Ascending aorta (tissue), 2 donors: ENCODE results near the gene C1orf53. TPM values are rescaled to one million over a fixed set of nuclear protein-coding genes. Genes with fewer than 3 reads are reported as not detected.

ENCODE experiments used
- DNase-seq, 2 donors: peaks; one replicate each; pipeline ENCODE4 v3.0.0-alpha.2; 2019; ENCODE audit warnings: low spot score in 2 of 2
- H3K27ac ChIP-seq, 2 donors: fragments of 200-600 bp; sonication (generic); one replicate each; pipeline ENCODE4 v1.5.1; 2016 to 2017; ENCODE audit warnings: mild to moderate bottlenecking in 1 of 2
- H3K27me3 ChIP-seq: fragments of 200-600 bp; sonication (generic); one replicate; pipeline ENCODE4 v1.5.1; 2017
- H3K36me3 ChIP-seq, 2 donors: fragments of 200-600 bp; sonication (generic); one replicate each; pipeline ENCODE4 v1.5.1; 2016
- H3K4me1 ChIP-seq, 2 donors: fragments of 200-600 bp; sonication (generic); one replicate each; pipeline ENCODE4 v1.5.1; 2016 to 2017; ENCODE audit warnings: mild to moderate bottlenecking in 1 of 2
- H3K4me3 ChIP-seq, 2 donors: fragments of 200-600 bp; sonication (generic); one replicate each; pipeline ENCODE4 v1.5.1; 2016 to 2017; ENCODE audit warnings: mild to moderate bottlenecking in 1 of 2
- H3K9me3 ChIP-seq, 2 donors: fragments of 200-600 bp; sonication (generic); one replicate each; pipeline ENCODE4 v1.5.1; 2016
- intact Hi-C: fragments of 100-400 bp; cut with DNase I; formaldehyde crosslinking; loops from one replicate; pipeline ENCODE4 v1.15.1; 2023
- total RNA-seq: library from RNA; depleted of rRNA; stranded (reverse); fragments of >200 nt; gene quantifications from one replicate; pipeline ENCODE4 v1.1.0, GENCODE V29; 2016
- TF ChIP-seq, protein P1 (sequence below), 3 experiments: fragments of 200-600 bp in 2 of 3; fragments of 450-650 bp in 1 of 3; sonication (generic) in 2 of 3; IDR thresholded peaks; one replicate each; pipeline ENCODE4 v1.5.1; 2016 to 2019; ENCODE audit warnings: antibody characterized with exemption in 3 of 3, mild to moderate bottlenecking in 1 of 3, moderate library complexity in 1 of 3

Gene C1orf53
- total RNA-seq, 1 donor from 2014 or later: not detected

DNA sequence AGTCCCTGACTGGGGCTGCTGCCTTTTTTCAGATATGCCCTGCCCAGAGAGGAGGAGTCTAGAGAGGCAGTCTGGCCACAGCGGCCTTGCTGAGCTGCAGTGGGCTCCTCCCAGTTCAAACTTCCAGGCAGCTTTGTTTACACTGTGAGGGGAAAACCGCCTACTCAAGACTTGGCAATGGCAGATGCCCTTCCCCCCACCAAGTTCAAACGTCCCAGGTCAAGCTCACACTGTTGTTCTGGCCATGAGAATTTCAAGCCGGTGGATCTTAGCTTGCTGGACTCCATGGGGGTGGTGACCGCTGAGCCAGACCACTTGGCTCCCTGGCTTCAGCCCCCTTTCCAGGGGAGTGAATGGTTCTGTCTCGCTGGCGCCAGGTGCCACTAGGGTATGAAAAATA, 18.3 kb upstream of the C1orf53 start:
- H3K27ac ChIP-seq: no peak overlapping the region
- TF ChIP-seq, protein P1, sequence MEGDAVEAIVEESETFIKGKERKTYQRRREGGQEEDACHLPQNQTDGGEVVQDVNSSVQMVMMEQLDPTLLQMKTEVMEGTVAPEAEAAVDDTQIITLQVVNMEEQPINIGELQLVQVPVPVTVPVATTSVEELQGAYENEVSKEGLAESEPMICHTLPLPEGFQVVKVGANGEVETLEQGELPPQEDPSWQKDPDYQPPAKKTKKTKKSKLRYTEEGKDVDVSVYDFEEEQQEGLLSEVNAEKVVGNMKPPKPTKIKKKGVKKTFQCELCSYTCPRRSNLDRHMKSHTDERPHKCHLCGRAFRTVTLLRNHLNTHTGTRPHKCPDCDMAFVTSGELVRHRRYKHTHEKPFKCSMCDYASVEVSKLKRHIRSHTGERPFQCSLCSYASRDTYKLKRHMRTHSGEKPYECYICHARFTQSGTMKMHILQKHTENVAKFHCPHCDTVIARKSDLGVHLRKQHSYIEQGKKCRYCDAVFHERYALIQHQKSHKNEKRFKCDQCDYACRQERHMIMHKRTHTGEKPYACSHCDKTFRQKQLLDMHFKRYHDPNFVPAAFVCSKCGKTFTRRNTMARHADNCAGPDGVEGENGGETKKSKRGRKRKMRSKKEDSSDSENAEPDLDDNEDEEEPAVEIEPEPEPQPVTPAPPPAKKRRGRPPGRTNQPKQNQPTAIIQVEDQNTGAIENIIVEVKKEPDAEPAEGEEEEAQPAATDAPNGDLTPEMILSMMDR (IDR thresholded peaks at IDR 0.05): no peak
- no peaks in the 10 kb centered on the region for H3K9me3 ChIP-seq
- H3K4me3 ChIP-seq: no peak overlapping the region
- no peak for DNase-seq
- intact Hi-C loops: no loop called here
- no peaks in the 10 kb centered on the region for H3K4me1 ChIP-seq
- H3K27me3 ChIP-seq: no peaks in the 10 kb centered on the region
- no peaks in the 10 kb centered on the region for H3K36me3 ChIP-seq

DNA sequence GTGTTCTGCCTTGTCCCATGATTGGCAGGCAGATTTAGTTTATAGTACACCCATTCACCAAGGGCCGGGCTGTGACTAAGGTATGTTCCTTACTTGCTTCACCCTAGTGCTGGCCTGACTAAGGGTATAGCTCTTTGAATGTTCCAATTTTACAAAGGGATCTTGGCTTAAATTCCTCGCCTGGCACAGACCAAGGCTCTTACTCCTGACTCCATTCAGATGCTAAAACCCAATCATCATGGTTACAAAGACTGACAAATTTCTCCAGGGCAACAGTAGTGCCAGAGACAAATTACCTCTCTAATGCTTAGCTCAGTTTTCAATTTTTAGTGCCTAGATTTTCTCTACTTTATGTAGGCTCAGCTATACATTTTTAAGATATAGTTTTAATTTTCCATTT, 11.5 kb upstream of the C1orf53 start:
- Histone ChIP-seq H3K27ac (no peak overlapping the region), H3K9me3 (no peaks in the 10 kb centered on the region), H3K4me3 (no peak overlapping the region), H3K27me3 (no peaks in the 10 kb centered on the region), H3K36me3 (no peaks in the 10 kb centered on the region), H3K4me1 (no peaks in the 10 kb centered on the region)
- no peak for DNase-seq
- intact Hi-C loops: no loop called here
- TF ChIP-seq, protein P1 (IDR thresholded peaks at IDR 0.05): no peak

- H3K4me3 ChIP-seq: no peak overlapping the region
- TF ChIP-seq, protein P1 (IDR thresholded peaks at IDR 0.05): no peak
- no peaks in the 10 kb centered on the region for H3K4me1 ChIP-seq
- DNase-seq: no peak
- intact Hi-C loops: no loop called here
- no peaks in the 10 kb centered on the region for H3K27me3 ChIP-seq
- H3K36me3 ChIP-seq: no peaks in the 10 kb centered on the region
- H3K27ac ChIP-seq: no peak overlapping the region
- H3K9me3 ChIP-seq: no peaks in the 10 kb centered on the region
These were observed 9.7 kb upstream of the C1orf53 start for GRCh38 chr1:197892684-197893083.

DNA sequence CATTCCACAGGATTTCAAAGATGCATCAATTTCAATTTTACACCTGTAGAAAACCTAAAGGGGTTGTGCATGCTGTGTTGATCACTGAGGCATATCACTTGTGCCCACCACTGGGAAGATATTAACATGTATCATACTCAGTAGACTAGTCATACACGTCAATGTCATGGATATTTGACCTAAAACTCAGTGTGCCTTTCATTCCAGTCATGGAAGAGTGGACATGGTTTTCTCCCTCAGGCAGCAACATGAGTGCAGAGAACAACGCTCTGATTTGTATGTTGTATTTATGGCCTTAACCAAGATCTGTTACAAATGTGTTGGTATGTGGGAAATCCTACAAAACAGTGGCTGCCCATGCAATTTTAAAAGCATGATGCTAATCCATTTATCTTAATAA, 6.1 kb upstream of the C1orf53 start:
- no peaks in the 10 kb centered on the region for H3K36me3 ChIP-seq
- H3K27me3 ChIP-seq: no peaks in the 10 kb centered on the region
- intact Hi-C loops: no loop called here
- no peak for DNase-seq
- H3K4me1 ChIP-seq: no peaks in the 10 kb centered on the region
- no peak overlapping the region for H3K4me3 ChIP-seq
- TF ChIP-seq, protein P1 (IDR thresholded peaks at IDR 0.05): no peak
- no peaks in the 10 kb centered on the region for H3K9me3 ChIP-seq
- H3K27ac ChIP-seq: no peak overlapping the region

DNA sequence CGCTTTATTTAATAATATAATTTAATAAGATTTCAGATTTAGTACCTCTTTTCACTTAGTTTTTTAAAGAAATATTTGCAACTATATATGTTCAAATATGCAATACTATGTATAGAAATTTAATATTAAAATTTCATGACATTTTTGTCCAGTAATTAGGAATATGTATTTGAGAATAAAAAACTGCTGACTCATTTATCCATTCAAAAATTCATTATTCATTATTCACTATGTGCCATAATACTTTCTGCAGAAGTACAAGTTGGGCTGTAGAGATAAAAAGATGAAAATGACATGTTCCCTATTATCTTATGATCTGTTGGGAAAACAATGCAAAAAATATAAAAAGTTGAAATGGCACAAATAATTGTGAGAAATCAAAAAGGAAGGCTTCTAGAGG, 3.4 kb upstream of the C1orf53 start:
- Histone ChIP-seq H3K36me3 (no peaks in the 10 kb centered on the region), H3K27me3 (no peaks in the 10 kb centered on the region), H3K27ac (no peak overlapping the region), H3K9me3 (no peaks in the 10 kb centered on the region), H3K4me3 (no peak overlapping the region), H3K4me1 (peaks cover 0 to 3% of the 10 kb centered on the region in 2 donors)
- TF ChIP-seq, protein P1 (IDR thresholded peaks at IDR 0.05): no peak
- intact Hi-C loops: no loop called here
- no peak for DNase-seq

- Histone ChIP-seq H3K27me3 (no peaks in the 10 kb centered on the region), H3K9me3 (no peaks in the 10 kb centered on the region), H3K4me1 (peaks cover 0 to 3% of the 10 kb centered on the region in 2 donors), H3K27ac (peak overlapping the region; percentile 44 to 55), H3K4me3 (peak overlapping the region; percentile 82 to 92), H3K36me3 (no peaks in the 10 kb centered on the region)
- DNase-seq: no peak
- TF ChIP-seq, protein P1 (IDR thresholded peaks at IDR 0.05): no peak
- intact Hi-C loops: loop anchor here (5.0 to 10.0 kb wide), 3 partner anchors 125 to 255 kb away; partner anchors contain the start of genes DENND1B and NEK7
These were observed 338 bp upstream of the C1orf53 start for GRCh38 chr1:197902131-197902453.
